Neural progenitor cell (in vitro differentiated cells): Measurements from ENCODE around the gene RSPH1. TPM values are rescaled to one million over a fixed set of nuclear protein-coding genes. Genes with fewer than 3 reads are reported as not detected.
A peak's percentile ranks its signal among the peaks of the same experiment; 100 is the strongest.

ENCODE experiments used
- DNase-seq: peaks from one replicate; pipeline ENCODE4 v3.0.0-alpha.2; 2016; ENCODE audit warnings: low spot score
- H2AFZ ChIP-seq: fragments of 200-600 bp; sonication (generic); replicated peaks from 2 replicates; pipeline ENCODE4 v1.6.1; 2016; ENCODE audit warnings: antibody characterized with exemption
- H3F3A ChIP-seq: fragments of 200-600 bp; sonication (generic); 2 replicates; pipeline ENCODE4 v1.6.1; 2016; ENCODE audit warnings: antibody characterized with exemption, low read depth
- H3K27ac ChIP-seq: fragments of 200-600 bp; sonication (generic); 2 replicates; pipeline ENCODE4 v1.5.1; 2016; ENCODE audit warnings: mild to moderate bottlenecking
- H3K27me3 ChIP-seq: fragments of 200-600 bp; sonication (generic); 2 replicates; pipeline ENCODE4 v1.6.1; 2016; ENCODE audit warnings: mild to moderate bottlenecking, moderate library complexity
- H3K36me3 ChIP-seq: fragments of 200-600 bp; sonication (generic); 2 replicates; pipeline ENCODE4 v1.5.1; 2016
- H3K4me1 ChIP-seq: fragments of 200-600 bp; sonication (generic); 2 replicates; pipeline ENCODE4 v1.6.1; 2016; ENCODE audit warnings: mixed run types
- H3K4me2 ChIP-seq: fragments of 200-600 bp; sonication (generic); 2 replicates; pipeline ENCODE4 v1.6.1; 2016
- H3K4me3 ChIP-seq: fragments of 200-600 bp; sonication (generic); 2 replicates; pipeline ENCODE4 v1.5.1; 2016
- H3K79me2 ChIP-seq: fragments of 200-600 bp; sonication (generic); 2 replicates; pipeline ENCODE4 v1.6.1; 2016; ENCODE audit warnings: low read depth
- H3K9ac ChIP-seq: fragments of 200-600 bp; sonication (generic); 2 replicates; pipeline ENCODE4 v1.6.1; 2016
- H3K9me3 ChIP-seq: fragments of 200-600 bp; sonication (generic); 2 replicates; pipeline ENCODE4 v1.5.1; 2016; ENCODE audit warnings: low read depth
- H4K20me1 ChIP-seq: fragments of 200-600 bp; sonication (generic); 2 replicates; pipeline ENCODE4 v1.6.1; 2016; ENCODE audit warnings: low read depth
- H3K27ac Mint-ChIP-seq: 3 replicates; pipeline ENCODE4 v1.8.0; 2021; ENCODE audit warnings: mixed read lengths
- H3K27me3 Mint-ChIP-seq: 2 replicates; pipeline ENCODE4 v1.8.0; 2022; ENCODE audit warnings: low read depth, mild to moderate bottlenecking, inconsistent platforms, moderate library complexity, mixed read lengths; ENCODE audit not compliant: insufficient read depth
- H3K36me3 Mint-ChIP-seq: 3 replicates; pipeline ENCODE4 v1.8.0; 2021; ENCODE audit warnings: mixed read lengths
- H3K4me1 Mint-ChIP-seq: 3 replicates; pipeline ENCODE4 v1.8.0; 2021; ENCODE audit warnings: mixed read lengths
- H3K4me3 Mint-ChIP-seq: 3 replicates; pipeline ENCODE4 v1.8.0; 2021; ENCODE audit warnings: mild to moderate bottlenecking, moderate library complexity, mixed read lengths
- H3K9me3 Mint-ChIP-seq: 3 replicates; pipeline ENCODE4 v1.8.0; 2020; ENCODE audit warnings: mixed read lengths
- CTCF ChIP-seq: fragments of 200-600 bp; sonication (generic); IDR thresholded peaks from 2 replicates; pipeline ENCODE4 v1.5.1; 2017; ENCODE audit warnings: antibody characterized with exemption, mild to moderate bottlenecking
- EZH2 ChIP-seq: fragments of 200-600 bp; sonication (generic); IDR thresholded peaks from 2 replicates; pipeline ENCODE4 v1.6.1; 2017; ENCODE audit warnings: antibody characterized with exemption, mild to moderate bottlenecking, moderate library complexity
- EZH2phosphoT487 ChIP-seq: fragments of 200-600 bp; sonication (generic); IDR thresholded peaks from 2 replicates; pipeline ENCODE4 v1.6.1; 2017; ENCODE audit warnings: antibody characterized with exemption
- total RNA-seq: library from RNA; depleted of rRNA; stranded (reverse); fragments of >200 nt; gene quantifications from 2 replicates; pipeline ENCODE4 v1.2.3, GENCODE V29; 2015; ENCODE audit warnings: low replicate concordance

Gene RSPH1
- total RNA-seq, 1 donor from 2014 or later = 0.04 TPM

DNA sequence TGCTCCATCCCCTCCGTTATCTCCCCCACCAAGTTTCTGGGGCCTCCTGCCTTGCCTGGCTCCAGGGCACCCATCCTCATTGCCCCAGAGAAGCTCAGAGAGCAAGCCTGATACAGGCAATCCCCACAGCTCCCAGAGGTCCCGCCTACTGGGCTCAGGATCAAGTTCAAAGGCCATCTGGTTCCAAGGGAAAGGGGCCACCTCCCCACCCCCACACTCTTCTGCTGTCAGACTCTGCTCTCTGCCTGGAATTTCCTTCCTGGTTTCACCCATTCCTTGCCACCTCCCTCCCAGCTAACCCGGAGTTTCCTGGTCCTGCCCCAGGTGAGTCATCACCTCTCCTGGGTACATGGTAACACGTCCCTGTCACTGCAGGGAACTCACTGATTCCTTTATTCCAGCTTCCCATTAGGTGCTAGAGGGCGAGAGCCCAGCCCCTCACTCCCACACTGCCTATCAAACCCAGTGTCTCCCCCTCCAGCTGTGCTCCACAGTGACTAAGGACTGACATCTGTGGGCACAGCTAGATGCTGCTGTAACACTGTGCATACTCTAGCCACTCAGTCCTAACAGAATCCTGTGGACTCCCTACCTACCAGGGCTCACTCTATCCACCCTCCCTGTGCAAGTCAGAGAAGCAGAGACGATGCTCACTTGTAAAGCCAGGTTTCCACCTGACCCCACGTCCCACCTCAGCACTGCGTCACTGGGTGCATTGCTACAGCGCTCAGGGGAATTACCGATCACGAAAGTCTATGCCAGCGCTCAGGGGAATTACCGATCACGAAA is 21.8 kb downstream of the RSPH1 start:
- H3K36me3 Mint-ChIP-seq = no peaks in the 10 kb centered on the region
- H3K27ac ChIP-seq = no peak overlapping the region
- no peaks in the 10 kb centered on the region for H3K9me3 Mint-ChIP-seq
- no peak for DNase-seq
- no peak overlapping the region for H3K9ac ChIP-seq
- H3K9me3 ChIP-seq = no peaks in the 10 kb centered on the region
- H3K4me2 ChIP-seq = no peak overlapping the region
- no peaks in the 10 kb centered on the region for H3K36me3 ChIP-seq
- no peaks in the 10 kb centered on the region for H4K20me1 ChIP-seq
- H3K27ac Mint-ChIP-seq = peak overlapping the region; percentile 30
- no peak for TF ChIP-seq EZH2phosphoT487
- TF ChIP-seq CTCF = no peak
- no peak for TF ChIP-seq EZH2
- H3K4me1 Mint-ChIP-seq = peaks cover 26% of the 10 kb centered on the region
- no peaks in the 10 kb centered on the region for H3F3A ChIP-seq
- H3K27me3 Mint-ChIP-seq = peaks cover 5% of the 10 kb centered on the region
- H3K4me1 ChIP-seq = peaks cover 4% of the 10 kb centered on the region
- no peak overlapping the region for H3K4me3 Mint-ChIP-seq
- H3K4me3 ChIP-seq = no peak overlapping the region
- H2AFZ ChIP-seq = no peak overlapping the region
- no peaks in the 10 kb centered on the region for H3K79me2 ChIP-seq
- no peaks in the 10 kb centered on the region for H3K27me3 ChIP-seq

DNA sequence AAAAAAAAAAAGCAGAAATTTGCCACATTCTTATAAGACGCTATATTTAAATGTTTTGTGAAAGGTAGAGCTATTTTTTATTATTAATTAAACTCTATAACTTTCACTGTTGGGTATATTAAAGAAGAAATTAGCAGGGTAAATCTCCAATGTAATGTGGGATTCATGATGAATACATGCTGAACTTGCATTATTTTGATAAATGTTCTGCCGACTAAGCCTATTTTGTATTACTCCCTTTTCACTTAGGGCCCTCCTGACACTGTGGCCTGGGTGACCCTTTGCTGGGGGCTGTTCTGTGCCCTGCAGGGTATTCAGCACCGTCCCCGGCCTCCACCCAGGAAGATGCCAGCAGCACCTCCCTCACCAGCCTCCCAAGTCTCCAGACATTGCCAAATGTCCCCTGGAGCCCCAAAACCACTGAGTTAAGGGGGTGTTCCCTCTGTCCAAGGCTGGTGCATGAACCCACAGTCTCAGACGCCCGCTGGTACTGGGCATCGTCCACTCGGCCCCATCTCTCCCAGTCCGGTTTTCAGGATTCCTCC is 22.5 kb downstream of the RSPH1 start:
- Histone ChIP-seq H3K36me3 (no peaks in the 10 kb centered on the region), H2AFZ (no peak overlapping the region), H4K20me1 (no peaks in the 10 kb centered on the region), H3K4me1 (peaks cover 4% of the 10 kb centered on the region), H3K9ac (no peak overlapping the region), H3K4me3 (no peak overlapping the region), H3K27me3 (no peaks in the 10 kb centered on the region), H3F3A (no peaks in the 10 kb centered on the region), H3K79me2 (no peaks in the 10 kb centered on the region), H3K27ac (no peak overlapping the region), H3K9me3 (no peaks in the 10 kb centered on the region), H3K4me2 (no peak overlapping the region)
- Mint-ChIP-seq H3K27ac (no peak overlapping the region), H3K9me3 (no peaks in the 10 kb centered on the region), H3K4me1 (peaks cover 24% of the 10 kb centered on the region), H3K4me3 (no peak overlapping the region), H3K36me3 (no peaks in the 10 kb centered on the region), H3K27me3 (peaks cover 5% of the 10 kb centered on the region)
- DNase-seq = no peak
- no peak for TF ChIP-seq EZH2
- TF ChIP-seq EZH2phosphoT487 = no peak
- no peak for TF ChIP-seq CTCF

GRCh38 chr21:42472521-42472920 is 23.5 kb downstream of the RSPH1 start:
- Histone ChIP-seq H3K9me3 (no peaks in the 10 kb centered on the region), H2AFZ (no peak overlapping the region), H3K4me2 (no peak overlapping the region), H4K20me1 (no peaks in the 10 kb centered on the region), H3K79me2 (no peaks in the 10 kb centered on the region), H3K4me1 (peaks cover 4% of the 10 kb centered on the region), H3K9ac (no peak overlapping the region), H3K4me3 (no peak overlapping the region), H3K27me3 (no peaks in the 10 kb centered on the region), H3F3A (no peaks in the 10 kb centered on the region), H3K36me3 (no peaks in the 10 kb centered on the region), H3K27ac (no peak overlapping the region)
- no peak overlapping the region for H3K27ac Mint-ChIP-seq
- no peak for TF ChIP-seq CTCF
- no peak for TF ChIP-seq EZH2phosphoT487
- TF ChIP-seq EZH2 = no peak
- H3K36me3 Mint-ChIP-seq = no peaks in the 10 kb centered on the region
- H3K9me3 Mint-ChIP-seq = no peaks in the 10 kb centered on the region
- DNase-seq = no peak
- peaks cover 4% of the 10 kb centered on the region for H3K27me3 Mint-ChIP-seq
- H3K4me1 Mint-ChIP-seq = peaks cover 25% of the 10 kb centered on the region
- H3K4me3 Mint-ChIP-seq = no peak overlapping the region
